Measurements from ENCODE around the gene UBALD2. TPM values are rescaled to one million over a fixed set of nuclear protein-coding genes. Genes with fewer than 3 reads are reported as not detected.

UBALD2 gene
- total and polyA plus RNA-seq, 2 of the 13 experiments (the other 11 are each of a cell fraction or from before 2014, with no cell fraction given) = 3.3 to 89.7 TPM

- TF ChIP-seq MXI1 (IDR thresholded peaks at IDR 0.05; ENCODE audit: borderline replicate concordance, low read depth, low read length) (0 out of 3 replicates have a peak, but pooled peaks have one; percentile 30), ZNF883 (CRISPR knock-in tag; IDR thresholded peaks at IDR 0.05; ENCODE audit: not compliant biosample characterization) (no peak), ZBTB33 (CRISPR knock-in tag; IDR thresholded peaks at IDR 0.05) (0 out of 2 replicates have a peak, but pooled peaks have one; percentile 39), ZNF614 (CRISPR knock-in tag; IDR thresholded peaks at IDR 0.05; ENCODE audit: borderline replicate concordance) (peak; percentile 31; the same call in 1 of the 2 replicates), TEF (CRISPR knock-in tag; IDR thresholded peaks at IDR 0.05) (no peak), SP2 (CRISPR knock-in tag; IDR thresholded peaks at IDR 0.05) (no peak), KLF13 (CRISPR knock-in tag; IDR thresholded peaks at IDR 0.05) (no peak), ZNF264 (CRISPR knock-in tag; IDR thresholded peaks at IDR 0.05) (no peak), ZNF574 (CRISPR knock-in tag; IDR thresholded peaks at IDR 0.05) (no peak), PHF20 (CRISPR knock-in tag; IDR thresholded peaks at IDR 0.05) (no peak), PCBP1 (IDR thresholded peaks at IDR 0.05; ENCODE audit: borderline replicate concordance, low read depth, low read length) (no peak), ZNF333 (CRISPR knock-in tag; IDR thresholded peaks at IDR 0.05; ENCODE audit: borderline replicate concordance) (no peak), ZNF496 (CRISPR knock-in tag; IDR thresholded peaks at IDR 0.05; ENCODE audit: insufficient replicate concordance) (no peak), ZC3H4 (CRISPR knock-in tag; IDR thresholded peaks at IDR 0.05; ENCODE audit: borderline replicate concordance) (no peak), RFXAP (CRISPR knock-in tag; IDR thresholded peaks at IDR 0.05; ENCODE audit: borderline replicate concordance) (no peak), ZNF160 (CRISPR knock-in tag; IDR thresholded peaks at IDR 0.05) (no peak), TCF12 (IDR thresholded peaks at IDR 0.05) (no peak), TCF12 (CRISPR knock-in tag; IDR thresholded peaks at IDR 0.05) (no peak), ZNF329 (CRISPR knock-in tag; IDR thresholded peaks at IDR 0.05; ENCODE audit: low read depth) (no peak), SNAPC5 (CRISPR knock-in tag; IDR thresholded peaks at IDR 0.05; ENCODE audit: borderline replicate concordance) (0 out of 2 replicates have a peak, but pooled peaks have one; percentile 30), HOXA5 (CRISPR knock-in tag; IDR thresholded peaks at IDR 0.05) (0 out of 2 replicates have a peak, but pooled peaks have one; percentile 45), PPARG (CRISPR knock-in tag; conservative IDR thresholded peaks at IDR 0.05) (peak; percentile 65), HDAC6 (IDR thresholded peaks at IDR 0.05; ENCODE audit: low read depth, low read length) (no peak), ZNF354B (CRISPR knock-in tag; IDR thresholded peaks at IDR 0.05) (no peak), E2F5 (CRISPR knock-in tag; conservative IDR thresholded peaks at IDR 0.05) (no peak)
Measured at GRCh38 chr17:76237859-76238313, 27.3 kb upstream of the UBALD2 start (continued).

All from HepG2 (cell line).